ENCODE measurements around the gene DOK3. TPM values are rescaled to one million over a fixed set of nuclear protein-coding genes. Genes with fewer than 3 reads are reported as not detected.
"Not testable (repeated sequence)": the region's sequence is repeated elsewhere in the genome, so short reads cannot be mapped to it uniquely, and the experiment has no call there.

The DOK3 gene
- polyA plus RNA-seq, 3 donors: 3.3 to 4.3 (median 3.8) TPM

DNA sequence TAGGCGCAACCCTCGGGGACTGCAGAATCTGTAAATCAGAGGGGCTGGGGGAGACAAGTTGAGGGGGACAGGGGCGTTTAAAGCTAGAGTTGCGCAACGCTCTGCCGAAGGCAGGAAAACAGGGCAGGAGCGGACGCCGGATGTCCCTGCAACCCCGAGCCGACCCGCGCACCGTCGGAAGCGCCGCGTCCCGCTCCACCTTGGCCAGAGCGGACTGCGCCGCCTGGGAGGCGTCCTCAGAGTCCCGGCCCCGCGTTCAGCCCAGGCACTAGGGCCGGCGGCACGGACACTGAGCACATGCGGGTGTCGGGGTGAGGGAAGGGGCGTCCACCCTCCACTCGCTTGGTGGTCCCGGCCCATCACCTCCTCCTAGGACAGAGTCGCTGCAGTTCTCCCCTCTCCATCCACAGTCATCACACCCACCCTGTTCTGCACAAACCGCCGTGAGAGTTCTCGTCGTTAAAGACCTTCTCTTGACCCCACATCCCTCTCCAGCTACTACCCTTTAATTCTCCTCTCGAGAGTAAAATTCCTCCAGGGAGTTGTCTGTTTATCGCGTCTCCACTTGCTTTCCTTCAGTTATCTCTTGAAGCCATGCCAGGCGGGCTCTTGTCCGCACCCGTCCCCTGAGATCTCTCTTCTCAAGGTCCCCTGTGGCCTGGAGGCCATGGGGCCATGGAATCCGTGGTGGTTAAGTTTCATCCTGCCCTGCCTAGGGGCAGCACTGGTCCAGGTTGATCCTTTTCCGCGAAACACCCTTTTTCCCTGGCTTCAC lies 11.4 kb downstream of the DOK3 start:
- no peak for DNase-seq (ENCODE audit: low read depth in 3 of 3, low spot score in 2 of 3)

DNA sequence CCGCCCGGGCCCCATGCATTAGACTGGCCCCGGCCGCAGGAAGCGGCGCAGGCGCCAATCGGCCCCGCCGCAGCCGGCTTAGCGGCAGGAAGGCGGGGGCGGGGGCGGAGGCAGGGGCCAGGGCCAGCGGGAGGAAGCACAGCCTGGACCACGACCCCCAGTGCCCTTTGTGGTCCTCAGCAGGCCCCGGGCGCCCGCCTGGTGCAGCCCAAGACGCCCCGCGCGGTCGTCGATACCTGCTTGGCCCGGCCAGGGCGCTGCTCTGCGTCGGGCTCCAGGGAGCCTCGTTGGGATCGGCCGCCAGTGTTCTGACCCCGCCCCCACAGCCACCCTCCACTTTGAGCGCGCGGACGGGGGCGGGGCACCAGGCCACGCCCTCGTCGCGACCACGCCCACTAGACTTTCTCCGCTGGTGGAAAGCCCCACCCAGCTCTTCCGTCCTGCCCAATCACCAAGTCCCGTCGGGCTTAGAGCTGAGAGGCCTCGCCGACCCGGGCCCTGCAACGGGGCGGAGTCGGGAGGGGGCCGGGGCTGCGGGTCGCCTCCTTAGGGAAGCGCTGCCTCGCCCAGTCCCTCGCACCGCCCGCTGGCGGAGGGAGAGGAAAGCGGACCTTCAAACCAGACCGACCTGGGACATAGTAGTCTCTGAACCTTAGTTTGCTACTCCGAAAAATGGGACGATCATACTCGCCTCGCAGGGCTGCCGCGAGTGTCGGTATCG lies 12.2 kb downstream of the DOK3 start, which contains the start of gene PDLIM7:
Gene PDLIM7, minus strand, starts transcription at position 313 of the 721 bp plus-strand sequence. CDS start 1,092 bp downstream, outside the sequence.
- DNase-seq (ENCODE audit: low read depth in 3 of 3, low spot score in 2 of 3): peak; percentile 92 to 94 (median 93)

DNA sequence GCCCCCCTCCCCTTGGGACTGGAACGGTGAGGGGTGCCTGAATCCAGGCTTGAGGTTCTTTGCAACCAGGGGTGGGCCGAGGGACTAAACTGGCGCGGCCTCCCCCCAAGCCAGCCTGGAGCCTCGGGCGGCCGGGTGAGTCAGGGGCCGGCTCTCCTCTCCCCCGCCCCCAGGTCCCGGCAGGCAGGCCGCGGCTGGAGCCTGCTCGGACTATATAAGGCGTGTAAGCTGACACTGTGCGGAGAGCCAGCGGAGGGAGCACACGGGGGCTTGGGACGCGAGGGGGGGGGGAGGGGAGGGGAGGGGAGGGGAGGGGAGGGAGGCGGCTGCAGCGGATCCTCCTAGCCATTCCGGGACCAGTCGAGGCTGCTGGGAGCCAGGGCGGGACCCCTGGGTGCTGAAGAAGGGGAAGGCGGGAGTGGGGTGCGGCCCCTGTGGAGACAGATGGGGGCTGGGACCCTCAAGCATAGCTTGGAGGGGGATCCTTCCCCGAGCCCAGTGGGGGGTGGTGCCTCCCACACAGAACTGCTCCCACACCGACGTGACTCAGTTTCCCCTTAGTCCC lies 12.8 kb downstream of the DOK3 start:
- DNase-seq (ENCODE audit: low read depth in 3 of 3, low spot score in 2 of 3): no peak

DNA sequence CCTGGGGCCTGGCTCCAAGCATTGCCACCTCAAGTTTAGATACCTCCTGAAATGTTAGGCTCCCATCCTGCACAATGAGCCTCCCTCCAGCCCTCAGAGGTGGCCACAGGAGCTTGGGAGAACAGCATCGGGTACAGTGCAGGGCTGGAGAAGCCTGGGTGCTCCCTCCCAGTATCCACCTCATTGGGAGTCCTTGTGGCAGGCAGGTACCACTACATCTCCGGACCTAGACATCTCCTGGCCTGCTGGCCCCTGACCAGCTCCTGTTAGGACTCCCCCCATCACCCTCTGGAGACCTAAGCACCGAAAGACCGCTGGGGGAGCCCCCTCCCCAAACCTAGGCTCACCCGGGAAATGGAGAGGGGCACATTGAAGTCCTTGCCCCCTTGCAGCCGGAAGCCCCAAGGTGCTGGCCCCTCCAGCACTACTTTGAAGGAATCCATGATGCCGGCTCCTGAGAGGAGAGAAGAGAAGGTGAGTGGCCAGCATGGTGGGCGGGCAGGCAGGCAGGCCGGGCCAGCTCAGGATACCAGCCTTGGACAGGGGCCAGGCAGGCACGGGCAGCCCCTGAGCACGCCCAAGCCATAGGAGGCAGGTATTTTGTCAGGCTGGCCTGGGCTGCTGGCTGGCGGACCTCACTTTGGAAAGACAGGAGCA lies 13.4 kb downstream of the DOK3 start:
- DNase-seq (ENCODE audit: low read depth in 3 of 3, low spot score in 2 of 3): no peak

DNA sequence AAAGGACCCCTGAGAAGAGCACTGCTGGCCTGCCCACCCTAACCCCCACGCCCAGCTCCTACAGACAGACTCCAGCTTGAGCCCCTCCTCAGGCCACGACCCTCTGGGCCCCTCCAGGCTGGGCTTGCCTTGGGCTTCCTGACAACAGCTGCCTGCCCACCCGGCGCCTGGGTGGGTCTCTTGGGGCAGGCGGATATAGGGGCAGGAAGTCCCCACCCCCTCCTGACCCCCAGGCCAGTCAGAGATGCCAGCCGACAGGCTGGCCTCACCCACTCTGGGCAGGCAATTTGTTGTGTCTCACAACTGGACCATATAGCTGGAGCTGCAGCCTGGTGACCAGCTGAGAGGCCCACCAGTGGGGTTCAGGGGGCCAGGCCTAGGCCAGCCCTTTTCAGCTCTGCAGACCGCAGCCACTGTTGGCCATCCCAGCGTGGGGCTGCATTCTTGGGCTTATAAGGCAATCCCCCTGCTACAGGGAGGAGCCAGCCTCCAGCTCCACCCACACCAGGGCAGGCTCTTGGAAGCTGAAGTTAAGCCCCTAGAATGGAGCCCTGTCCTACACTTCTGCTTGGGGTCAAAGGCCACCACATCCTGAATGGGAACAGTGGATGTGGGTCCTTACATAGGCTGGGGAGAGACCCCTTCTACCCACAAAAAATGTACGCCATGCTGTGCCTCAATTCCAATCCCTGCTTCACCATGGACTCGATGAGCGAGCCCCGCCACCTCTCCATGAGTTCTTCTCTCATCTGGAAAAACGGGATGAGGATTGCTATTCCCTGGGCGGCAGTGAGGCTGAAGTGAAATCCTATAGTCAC lies 14.2 kb downstream of the DOK3 start:
- DNase-seq (ENCODE audit: low read depth in 3 of 3, low spot score in 2 of 3): no peak

DNA sequence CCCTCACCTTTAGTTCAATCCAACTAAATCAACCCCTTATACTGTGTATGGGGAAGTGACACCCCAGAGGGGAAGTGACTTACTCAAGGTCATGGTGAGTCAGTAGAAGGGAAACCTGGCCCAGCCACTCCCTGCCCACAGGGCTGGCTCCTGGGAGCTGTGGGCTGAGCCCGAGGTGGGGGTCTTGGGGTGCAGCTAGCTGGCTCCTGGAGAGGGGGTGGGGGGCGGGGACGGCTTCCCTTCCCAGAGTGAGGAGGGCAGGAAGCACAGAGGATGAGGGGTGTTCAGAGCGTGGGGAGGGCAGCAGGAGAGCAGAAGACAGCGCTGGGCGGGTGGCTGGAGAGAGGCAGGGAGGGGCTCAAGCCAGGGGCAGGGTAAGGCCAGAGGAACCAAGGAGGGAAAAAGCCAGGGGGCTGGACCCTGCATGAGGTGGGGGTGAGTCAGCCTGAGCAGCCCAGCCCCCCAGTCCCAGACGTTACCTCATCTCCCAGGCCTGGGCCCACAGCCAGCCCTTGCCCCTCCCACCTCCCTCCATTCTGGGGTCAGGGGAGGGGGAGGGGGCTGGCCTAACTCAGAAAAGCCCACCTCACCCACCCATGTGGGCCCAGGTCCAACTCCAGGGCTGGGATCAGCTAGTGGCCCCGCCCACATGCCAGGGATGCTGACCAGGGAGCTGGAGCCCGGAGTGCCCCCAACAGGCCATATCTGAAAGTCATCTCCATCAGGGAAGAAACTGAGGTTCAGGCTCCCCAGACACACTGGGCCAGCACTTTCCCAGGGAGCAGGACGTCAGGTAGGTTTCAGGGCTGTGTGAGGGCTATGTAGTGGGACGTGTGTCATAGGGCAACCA lies 15.1 kb downstream of the DOK3 start:
- no peak for DNase-seq (ENCODE audit: low read depth in 3 of 3, low spot score in 2 of 3)

DNA sequence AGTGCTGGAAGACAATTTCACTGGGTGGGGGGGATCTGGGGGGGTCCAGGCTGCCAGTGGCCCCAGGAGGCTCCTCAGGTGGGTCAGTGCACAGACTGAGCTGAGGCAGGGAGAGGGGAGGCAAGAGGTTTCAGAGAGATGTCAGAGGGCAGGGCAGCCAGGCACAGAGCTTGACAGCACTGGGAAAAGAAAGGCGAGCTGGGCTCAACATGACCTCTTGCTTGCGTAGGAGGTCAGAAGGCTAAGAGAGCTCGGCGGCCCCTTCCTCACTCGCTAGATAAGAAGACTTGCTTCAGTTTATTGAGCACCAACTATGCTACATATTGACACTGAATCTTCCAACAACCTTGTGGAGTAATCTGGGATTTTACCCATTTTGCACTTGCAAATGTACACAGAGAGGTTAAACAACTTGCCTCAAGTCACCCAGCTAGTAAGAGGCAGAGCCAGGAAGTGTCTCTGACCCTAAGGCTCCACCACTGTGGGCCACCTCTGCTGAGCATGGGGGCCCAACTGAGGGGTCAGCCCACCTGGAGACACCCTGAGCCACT lies 15.8 kb downstream of the DOK3 start:
- no peak for DNase-seq (ENCODE audit: low read depth in 3 of 3, low spot score in 2 of 3)

DNA sequence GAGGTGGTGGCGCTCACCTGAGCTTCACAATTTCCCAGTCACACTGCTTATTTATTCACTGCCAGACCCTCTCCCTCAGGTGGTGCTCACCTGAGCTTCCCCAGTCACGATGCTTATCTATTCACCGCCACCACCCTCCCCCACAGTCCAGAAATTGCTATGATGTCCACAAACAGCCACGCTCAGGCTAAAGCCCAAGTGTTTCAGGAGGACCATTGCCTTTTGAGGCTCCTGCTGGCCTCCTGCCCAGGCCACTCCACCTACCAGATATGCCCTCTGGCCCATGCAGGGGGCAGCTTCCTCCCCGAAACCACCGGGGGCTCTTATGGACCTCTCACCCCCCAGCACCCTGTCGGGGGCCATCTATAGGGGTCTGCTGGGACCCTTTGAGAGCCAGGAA lies 16.8 kb downstream of the DOK3 start:
- no peak for DNase-seq (ENCODE audit: low read depth in 3 of 3, low spot score in 2 of 3)

DNA sequence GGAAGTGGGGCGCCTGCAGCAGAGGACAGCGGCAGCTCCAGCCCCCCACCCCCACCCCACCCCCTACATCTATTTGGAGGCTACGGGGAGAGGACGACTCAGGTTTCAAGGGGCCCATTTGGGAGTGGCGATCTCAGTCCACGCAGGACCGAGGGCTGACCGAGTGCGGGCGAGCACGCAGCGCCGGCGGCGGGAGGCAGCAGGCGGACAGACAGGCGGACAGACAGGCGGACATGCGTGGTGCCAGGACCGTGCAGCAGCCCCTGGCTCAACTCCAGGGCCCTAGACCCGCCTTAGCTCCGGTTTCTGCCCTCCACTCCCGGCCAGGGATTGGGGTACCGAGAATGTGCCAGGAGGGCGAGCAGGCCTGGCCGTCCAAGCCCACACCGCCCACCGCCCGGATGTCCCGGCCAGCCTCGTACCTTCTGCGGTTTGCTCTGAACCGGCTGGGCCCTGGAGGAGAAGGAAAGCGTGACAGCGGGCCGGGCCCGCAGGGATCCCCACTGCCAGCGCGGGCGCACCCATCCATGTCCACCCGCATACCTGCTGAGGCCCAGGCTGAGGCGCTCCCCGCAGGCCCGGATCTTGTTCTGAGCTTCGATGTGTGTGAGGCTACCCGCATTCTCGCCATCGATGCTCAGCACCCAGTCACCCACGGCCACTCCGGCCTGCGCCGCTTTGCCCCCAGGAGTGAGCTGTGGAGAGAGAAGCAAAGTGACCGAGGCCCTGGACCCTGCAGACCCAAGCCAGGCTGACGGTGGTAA lies 17.5 kb downstream of the DOK3 start:
- no peak for DNase-seq (ENCODE audit: low read depth in 3 of 3, low spot score in 2 of 3)

DNA sequence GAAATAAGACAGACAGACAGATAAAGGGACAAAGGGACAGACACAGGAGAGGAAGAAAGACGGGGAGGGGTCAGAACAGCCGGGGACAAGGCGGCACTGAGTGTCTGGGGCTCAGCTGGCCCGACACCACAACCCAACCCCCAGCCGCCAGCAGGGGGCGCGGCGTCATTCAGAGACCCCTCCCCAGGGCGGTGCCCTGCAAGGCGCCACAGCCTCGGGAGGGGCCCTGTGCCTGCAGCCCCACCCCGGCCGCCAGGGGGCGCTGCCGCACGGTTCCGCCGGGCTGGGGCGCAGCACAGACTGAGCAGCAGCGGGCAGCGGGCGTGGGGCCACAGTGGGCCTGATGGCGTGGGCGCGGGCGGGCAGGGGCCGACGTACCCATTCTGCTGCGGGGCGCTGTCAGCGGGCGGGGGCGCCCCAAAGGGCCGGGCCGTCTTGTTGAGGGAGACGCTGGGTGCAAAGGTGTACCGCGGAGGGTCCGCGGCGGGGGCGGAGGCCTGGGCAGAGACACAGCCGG lies 18.1 kb downstream of the DOK3 start:
- DNase-seq (ENCODE audit: low read depth in 3 of 3, low spot score in 2 of 3): no peak

DNA sequence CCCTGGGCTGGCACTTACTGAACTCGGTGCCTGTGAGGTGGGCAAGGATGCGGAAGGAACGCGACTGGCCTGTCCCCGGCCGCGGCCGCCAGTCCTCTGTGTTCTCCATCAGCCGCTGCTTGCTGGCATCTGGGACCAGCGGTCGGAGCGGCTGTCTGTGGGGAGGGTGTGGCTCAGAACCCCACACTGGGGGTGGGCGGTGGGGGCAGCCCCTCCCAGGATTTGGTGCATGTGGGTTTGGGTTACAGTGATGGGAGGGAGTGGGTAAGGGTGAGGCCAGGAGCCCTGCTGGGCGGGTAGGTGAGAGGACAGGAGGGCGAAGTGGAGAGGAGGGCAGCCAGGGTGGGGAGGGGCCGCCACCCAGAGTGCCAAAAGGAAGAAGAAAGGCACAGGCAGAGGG lies 18.6 kb downstream of the DOK3 start:
- no peak for DNase-seq (ENCODE audit: low read depth in 3 of 3, low spot score in 2 of 3)

DNA sequence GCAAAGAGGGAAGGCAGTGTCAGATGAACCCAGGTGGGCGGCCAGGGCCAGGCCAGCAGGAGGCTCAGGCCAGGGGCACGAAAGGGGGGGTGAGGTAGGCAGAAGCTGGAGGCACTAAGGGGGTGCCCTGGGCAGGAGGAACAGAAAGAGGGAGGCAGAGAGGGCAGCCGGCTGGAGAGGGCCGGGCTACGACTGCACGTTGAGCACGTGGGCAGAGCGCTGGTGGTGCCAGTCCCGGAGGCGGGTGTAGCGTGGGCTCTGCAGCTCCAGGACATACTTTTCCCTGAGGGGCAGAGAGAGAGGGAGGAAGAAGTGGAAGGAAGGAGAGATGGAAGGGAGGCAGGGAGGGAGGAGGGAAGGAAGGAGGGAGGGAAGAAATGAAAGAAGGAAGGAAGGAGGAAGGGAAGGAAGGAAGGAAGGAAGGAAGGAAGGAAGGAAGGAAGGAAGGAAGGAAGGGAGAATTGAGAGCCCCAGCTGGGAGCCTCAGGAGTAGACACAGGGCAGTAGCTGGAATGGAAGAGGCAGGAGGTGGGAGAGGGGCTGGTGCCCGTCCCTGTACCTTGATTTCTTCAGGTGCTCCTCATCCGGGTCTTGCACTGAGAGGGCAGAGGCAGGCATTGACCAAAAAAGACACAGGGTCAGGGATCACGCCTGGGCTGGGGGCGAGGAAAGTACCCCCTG lies 19.2 kb downstream of the DOK3 start:
- DNase-seq (ENCODE audit: low read depth in 3 of 3, low spot score in 2 of 3): no peak

DNA sequence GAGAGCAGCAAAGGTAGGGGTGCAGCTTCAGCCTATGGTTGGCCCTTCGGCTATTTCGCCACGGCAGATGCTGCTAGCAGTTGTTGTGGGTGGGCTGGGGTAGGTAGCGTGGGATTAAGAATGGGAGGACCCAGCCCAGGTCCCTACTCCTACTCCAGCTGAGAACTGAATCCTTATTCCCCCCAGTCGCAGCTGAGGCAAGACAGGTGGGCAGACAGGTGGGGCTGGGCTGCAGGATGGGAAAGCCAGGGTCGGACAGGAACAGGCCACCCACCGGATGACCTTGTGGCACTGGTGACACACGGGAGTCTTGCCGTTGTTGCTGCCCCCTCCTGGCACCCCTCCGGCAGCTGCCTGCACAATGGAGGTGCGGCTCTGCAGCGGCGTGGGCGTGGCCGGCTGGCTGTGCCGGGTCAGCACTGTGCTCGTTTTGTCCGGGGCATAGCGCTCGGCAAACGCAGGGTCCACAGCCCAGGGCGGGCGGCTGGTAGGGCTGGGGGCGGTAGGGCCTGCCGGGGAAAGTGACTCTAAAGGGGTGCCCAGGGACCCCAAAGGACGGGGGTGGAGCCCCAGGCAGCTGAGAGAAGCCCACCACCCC lies 20.4 kb downstream of the DOK3 start:
- DNase-seq (ENCODE audit: low read depth in 3 of 3, low spot score in 2 of 3): no peak

DNA sequence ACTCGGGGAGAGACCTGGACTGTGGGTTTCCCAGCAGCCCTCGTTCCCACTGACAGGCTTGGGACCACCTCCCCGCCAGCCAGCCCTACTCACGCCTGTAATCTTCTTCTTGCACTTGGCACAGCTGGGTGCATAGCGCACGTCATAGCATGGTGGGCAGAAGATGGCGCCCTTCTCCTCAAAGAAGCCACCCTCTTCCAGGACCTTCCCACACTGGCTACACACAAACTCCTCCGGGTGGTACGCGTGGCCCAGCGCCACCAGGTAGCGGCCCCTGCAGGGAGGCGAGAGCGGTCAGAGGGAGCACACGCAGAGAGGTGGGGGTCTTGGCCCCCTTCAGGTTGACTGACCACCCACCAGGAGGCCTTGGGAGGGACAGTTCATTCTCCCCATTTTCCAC lies 21.7 kb downstream of the DOK3 start:
- DNase-seq (ENCODE audit: low read depth in 3 of 3, low spot score in 2 of 3): no peak

DNA sequence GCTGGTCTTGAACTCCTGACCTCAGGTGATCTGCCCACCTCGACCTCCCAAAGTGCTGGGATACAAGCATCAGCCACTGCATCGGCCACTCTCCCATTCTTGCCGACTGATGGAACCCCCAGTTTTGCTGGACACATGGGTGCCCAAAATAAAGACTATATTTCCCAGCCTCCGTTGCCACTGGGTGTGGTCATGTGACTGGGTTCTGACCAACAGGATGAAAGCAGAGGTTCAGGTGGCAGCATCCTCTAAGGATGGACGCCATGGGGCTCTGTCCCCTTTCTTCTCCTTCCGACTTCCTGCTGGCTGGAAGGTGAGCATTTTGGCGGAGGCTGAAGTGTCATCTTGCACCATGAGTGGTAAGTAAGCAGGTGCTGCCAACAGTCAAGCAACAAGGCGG lies 22.5 kb downstream of the DOK3 start:
- DNase-seq (ENCODE audit: low read depth in 3 of 3, low spot score in 2 of 3): no peak

DNA sequence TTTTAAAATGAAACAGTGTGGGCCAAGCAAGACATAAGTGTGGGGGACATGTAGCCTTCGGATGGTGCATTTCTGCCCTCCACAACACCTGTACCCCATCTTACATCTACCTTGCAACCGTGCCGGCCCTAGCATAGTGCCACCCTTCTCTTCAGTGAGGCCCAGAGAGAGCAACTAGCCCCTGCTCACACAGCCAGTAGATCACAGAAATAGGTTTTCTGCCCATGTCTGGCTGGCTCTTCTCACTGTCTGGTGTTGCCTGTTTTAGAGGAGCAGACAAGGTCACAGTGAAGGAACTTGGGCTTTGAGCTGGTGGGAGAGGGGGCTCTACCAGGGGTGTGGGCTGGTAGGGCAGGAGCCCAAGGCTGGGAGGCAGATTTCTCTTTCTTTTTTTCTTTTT lies 23.4 kb downstream of the DOK3 start:
- DNase-seq (ENCODE audit: low read depth in 3 of 3, low spot score in 2 of 3): no peak

DNA sequence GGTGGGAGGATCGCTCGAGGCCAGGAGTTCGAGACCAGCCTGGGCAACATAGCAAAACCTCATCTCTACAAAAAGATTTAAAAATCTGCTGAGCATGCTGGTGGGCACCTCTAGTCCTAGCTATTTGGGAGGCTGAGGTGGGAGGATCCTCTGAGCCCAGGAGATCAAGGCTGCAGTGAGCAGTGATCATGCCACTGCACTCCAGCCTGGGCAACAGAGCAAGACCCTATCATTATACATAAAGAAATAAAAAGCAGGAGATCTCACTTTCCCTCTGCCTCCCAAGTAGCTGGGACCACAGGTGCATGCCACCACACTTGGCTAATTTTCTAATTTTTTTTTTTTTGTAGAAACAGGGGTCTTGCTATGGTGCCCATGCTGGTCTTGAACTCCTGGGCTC lies 23.9 kb downstream of the DOK3 start:
- DNase-seq (ENCODE audit: low read depth in 3 of 3, low spot score in 2 of 3): not testable (repeated sequence)

All from right renal cortex interstitium (tissue), 3 donors.